HEK293T (cell line): Measurements from ENCODE around the gene ESCO1.
"Not testable (repeated sequence)": the region's sequence is repeated elsewhere in the genome, so short reads cannot be mapped to it uniquely, and the experiment has no call there.

Experiments used
- CTCF ChIA-PET: fragments of 350-600 bp; formaldehyde crosslinking; extraction: SDS; loops from one replicate; lab custom pipeline; 2021; ENCODE audit warnings: antibody characterized with exemption, inconsistent platforms; lab: Yijun Ruan, JAX
- POLR2A ChIA-PET: fragments of 350-600 bp; formaldehyde crosslinking; extraction: SDS; loops from one replicate; lab custom pipeline; 2020; ENCODE audit warnings: antibody characterized with exemption, inconsistent platforms; lab: Yijun Ruan, JAX
- DNase-seq: peaks from one replicate; pipeline ENCODE4 v3.0.0; 2012; ENCODE audit warnings: mixed read lengths; ENCODE audit errors: extremely low spot score
- ARNT ChIP-seq: fragments of 450-650 bp; IDR thresholded peaks from 2 replicates; pipeline ENCODE4 v1.6.1; 2017; ENCODE audit warnings: mild to moderate bottlenecking
- BHLHE40 ChIP-seq: fragments of 450-650 bp; IDR thresholded peaks from 2 replicates; pipeline ENCODE4 v1.6.1; 2016; ENCODE audit warnings: mild to moderate bottlenecking, moderate library complexity, borderline replicate concordance
- CTBP1 ChIP-seq: fragments of 450-650 bp; IDR thresholded peaks from 2 replicates; pipeline ENCODE4 v1.6.1; 2016; ENCODE audit warnings: borderline replicate concordance
- ELF4 ChIP-seq: fragments of 450-650 bp; IDR thresholded peaks from 2 replicates; pipeline ENCODE4 v1.6.1; 2017; ENCODE audit warnings: antibody characterized with exemption
- FOXA1 ChIP-seq: fragments of 450-650 bp; IDR thresholded peaks from 2 replicates; pipeline ENCODE4 v1.6.1; 2016; ENCODE audit warnings: mild to moderate bottlenecking
- FOXK2 ChIP-seq: fragments of 450-650 bp; IDR thresholded peaks from 2 replicates; pipeline ENCODE4 v1.6.1; 2016; ENCODE audit warnings: mild to moderate bottlenecking
- FOXM1 ChIP-seq: fragments of 450-650 bp; IDR thresholded peaks from 2 replicates; pipeline ENCODE4 v1.6.1; 2017; ENCODE audit warnings: mild to moderate bottlenecking, borderline replicate concordance
- HDGF ChIP-seq: fragments of 450-650 bp; IDR thresholded peaks from 2 replicates; pipeline ENCODE4 v1.6.1; 2017; ENCODE audit warnings: antibody characterized with exemption, borderline replicate concordance
- L3MBTL2 ChIP-seq: fragments of 450-650 bp; conservative IDR thresholded peaks from 2 replicates; pipeline ENCODE4 v1.6.1; 2016; ENCODE audit warnings: mild to moderate bottlenecking
- LEF1 ChIP-seq: fragments of 450-650 bp; IDR thresholded peaks from 2 replicates; pipeline ENCODE4 v1.6.1; 2017; ENCODE audit warnings: mild to moderate bottlenecking, borderline replicate concordance
- NFRKB ChIP-seq: fragments of 450-650 bp; IDR thresholded peaks from 2 replicates; pipeline ENCODE4 v1.6.1; 2016; ENCODE audit warnings: mild to moderate bottlenecking, moderate library complexity
- SP1 ChIP-seq: fragments of 450-650 bp; IDR thresholded peaks from 2 replicates; pipeline ENCODE4 v1.6.1; 2017
- SUZ12 ChIP-seq: fragments of 450-650 bp; IDR thresholded peaks from 2 replicates; pipeline ENCODE4 v1.6.1; 2016; ENCODE audit warnings: mild to moderate bottlenecking
- TARDBP ChIP-seq: fragments of 450-650 bp; IDR thresholded peaks from 2 replicates; pipeline ENCODE4 v1.6.1; 2016
- ZNF384 ChIP-seq: fragments of 450-650 bp; IDR thresholded peaks from 2 replicates; pipeline ENCODE4 v1.6.1; 2016
- TF ChIP-seq, protein P1 (sequence below): fragments of 450-650 bp; IDR thresholded peaks from 2 replicates; pipeline ENCODE4 v1.6.1; 2016

Gene ESCO1

DNA sequence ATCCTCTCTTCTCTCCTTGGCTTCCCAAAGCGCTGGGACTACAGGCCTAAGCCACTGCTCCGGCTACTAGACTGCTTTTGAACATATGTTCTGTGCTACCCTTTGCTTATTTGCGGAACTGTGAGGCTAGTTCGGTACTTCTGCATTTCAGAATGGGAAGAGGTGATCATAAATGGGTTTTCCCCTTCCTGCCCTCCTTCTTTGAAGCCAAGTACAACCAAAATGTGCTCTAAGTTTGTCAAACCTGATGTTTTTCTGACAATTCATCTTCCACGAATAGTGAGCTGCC is 1.7 kb upstream of the ESCO1 start:
- no peak for DNase-seq
- ChIA-PET CTCF (no interaction called here), POLR2A (interaction anchor here (1.1 to 4.3 kb wide), 2 partner anchors 10 to 138 kb away, joined by 3 to 30 read pairs; partner anchors contain the start of genes MIB1 and SNRPD1)
- TF ChIP-seq FOXK2 (no peak), FOXA1 (no peak), HDGF (no peak), SUZ12 (no peak), NFRKB (no peak), ZNF384 (no peak), L3MBTL2 (no peak), LEF1 (no peak), ELF4 (no peak), ARNT (no peak), FOXM1 (no peak), SP1 (no peak), TARDBP (no peak), CTBP1 (no peak), BHLHE40 (no peak)
- TF ChIP-seq, protein P1, sequence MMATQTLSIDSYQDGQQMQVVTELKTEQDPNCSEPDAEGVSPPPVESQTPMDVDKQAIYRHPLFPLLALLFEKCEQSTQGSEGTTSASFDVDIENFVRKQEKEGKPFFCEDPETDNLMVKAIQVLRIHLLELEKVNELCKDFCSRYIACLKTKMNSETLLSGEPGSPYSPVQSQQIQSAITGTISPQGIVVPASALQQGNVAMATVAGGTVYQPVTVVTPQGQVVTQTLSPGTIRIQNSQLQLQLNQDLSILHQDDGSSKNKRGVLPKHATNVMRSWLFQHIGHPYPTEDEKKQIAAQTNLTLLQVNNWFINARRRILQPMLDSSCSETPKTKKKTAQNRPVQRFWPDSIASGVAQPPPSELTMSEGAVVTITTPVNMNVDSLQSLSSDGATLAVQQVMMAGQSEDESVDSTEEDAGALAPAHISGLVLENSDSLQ, result no peak

DNA sequence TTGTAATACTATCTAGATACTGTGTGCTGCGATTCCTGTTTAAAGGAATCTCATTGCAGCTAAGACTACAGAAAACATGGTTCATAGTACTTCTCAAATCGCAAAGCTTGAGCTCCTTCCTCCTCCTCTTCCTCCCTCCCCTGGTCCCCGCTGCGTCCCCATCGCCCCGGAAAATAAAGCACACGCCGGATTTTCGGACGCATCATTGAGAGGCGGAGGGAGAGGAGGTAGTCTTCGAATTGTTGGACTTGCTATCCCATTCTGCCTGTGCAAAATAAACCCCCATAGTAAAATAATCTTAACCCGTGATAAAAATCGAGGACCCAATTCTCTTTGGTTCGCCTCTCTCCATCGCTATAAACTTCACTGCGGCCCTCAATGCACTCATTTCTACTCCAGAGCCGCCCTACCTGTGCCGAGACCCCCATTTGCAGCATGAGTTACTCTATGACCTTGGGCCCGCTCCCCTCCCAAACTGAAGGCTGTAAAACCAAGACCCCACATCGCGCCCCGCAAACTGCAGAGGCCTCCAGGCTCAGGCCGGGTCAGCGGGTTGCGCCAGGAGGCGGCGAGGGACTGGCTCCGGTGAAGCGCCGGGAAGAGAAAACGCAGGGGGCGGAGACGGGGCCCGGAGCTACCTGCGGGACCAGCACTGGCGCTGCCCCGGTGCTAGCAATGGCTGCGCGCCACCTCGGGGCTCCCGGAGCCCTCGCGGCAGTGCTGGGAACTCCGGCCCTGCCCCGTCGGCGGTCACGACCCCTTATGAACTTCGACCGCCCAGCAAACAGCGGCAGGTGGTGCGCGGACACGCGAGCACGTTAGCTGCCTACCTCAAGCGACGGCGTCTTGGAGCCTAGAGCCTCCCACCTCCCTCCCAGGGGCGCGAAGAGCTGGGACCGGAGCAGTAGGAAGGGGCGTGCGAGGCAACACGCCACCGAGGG is 649 bp downstream of the ESCO1 start:
- DNase-seq, result peak; percentile 61
- ChIA-PET CTCF (interaction anchor here (0.6 to 3.0 kb wide), 20 partner anchors 11 to 492 kb away, joined by 3 to 48 read pairs (median 4); partner anchors contain the start of gene SNRPD1), POLR2A (interaction anchor here (0.5 to 4.3 kb wide), 25 partner anchors 10 to 488 kb away, joined by 3 to 58 read pairs (median 4); partner anchors contain the start of genes ABHD3, MIB1, ROCK1 and SNRPD1)
- TF ChIP-seq ELF4 (no peak), CTBP1 (no peak), FOXA1 (no peak), ZNF384 (no peak), L3MBTL2 (no peak), LEF1 (no peak), FOXK2 (no peak), TARDBP (no peak), ARNT (no peak)
- TF ChIP-seq, protein P1, result no peak

DNA sequence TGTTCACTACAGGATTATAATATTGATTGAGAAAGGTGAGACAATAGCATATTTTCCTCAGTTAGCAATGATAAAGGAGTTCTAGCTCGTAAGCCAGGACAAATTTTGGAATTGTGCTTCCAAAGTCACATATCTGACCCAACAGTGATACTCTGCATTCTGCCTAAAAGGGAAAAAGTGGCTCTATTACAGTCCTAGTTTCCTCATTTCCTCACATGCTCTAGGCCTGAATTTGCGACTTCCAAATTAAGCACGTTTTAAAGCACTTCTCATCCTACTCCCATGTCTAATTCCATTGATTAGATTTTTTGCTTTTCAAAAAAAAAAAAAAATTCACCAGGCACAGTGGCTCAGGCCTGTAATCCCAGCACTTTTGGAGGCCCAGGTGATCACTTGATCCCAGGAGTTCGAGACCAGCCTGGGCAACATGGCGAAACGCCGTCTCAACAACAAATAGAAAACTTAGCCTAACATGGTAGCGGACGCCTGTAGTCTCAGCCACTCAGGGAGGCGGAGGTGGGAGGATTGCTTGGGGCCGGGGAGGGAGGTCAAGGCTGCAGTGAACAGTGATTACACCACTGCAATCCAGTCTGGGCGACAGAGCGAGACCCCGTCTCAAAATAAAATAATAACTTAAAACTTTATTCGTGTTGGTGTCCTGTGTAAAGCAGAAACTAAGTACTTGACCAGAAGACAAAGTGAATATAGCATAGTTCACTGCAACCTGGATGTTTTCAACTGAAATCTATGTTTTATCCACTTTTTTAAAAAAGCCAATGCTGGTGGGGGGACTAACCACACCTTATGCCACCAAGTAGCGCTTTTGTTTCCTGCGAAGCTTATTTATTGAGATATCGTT is 1.5 kb downstream of the ESCO1 start:
- CTCF ChIA-PET, result interaction anchor here (0.6 to 3.0 kb wide), 2 partner anchors 12 to 285 kb away, joined by 6 to 48 read pairs; partner anchors contain the start of gene SNRPD1
- peak; percentile 59; the same call in 1 of the 2 replicates for TF ChIP-seq ZNF384
- no peak for TF ChIP-seq HDGF
- no peak for TF ChIP-seq SUZ12
- peak; percentile 21 for DNase-seq
- POLR2A ChIA-PET, result interaction anchor here (0.9 to 4.3 kb wide), 5 partner anchors 9 to 149 kb away, joined by 3 to 58 read pairs (median 9); partner anchors contain the start of genes MIB1 and SNRPD1

DNA sequence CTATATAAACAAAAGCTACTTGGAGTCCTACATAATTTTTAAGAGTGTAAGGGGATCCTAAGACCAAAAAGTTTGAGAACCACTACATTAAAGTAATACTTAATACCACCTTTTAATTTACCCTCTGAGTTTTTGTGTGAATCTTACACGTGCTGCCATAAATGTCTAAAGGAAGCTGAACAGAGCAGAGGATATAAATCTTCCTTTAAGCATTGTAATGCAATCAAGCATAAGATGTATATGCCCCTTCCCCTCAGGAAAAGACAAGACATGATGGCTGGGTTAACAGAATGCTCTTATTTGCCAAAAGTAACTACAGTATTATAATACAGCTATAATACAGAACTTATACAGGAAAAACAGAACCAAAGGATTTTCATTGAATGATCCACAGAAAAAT is 2.9 kb downstream of the ESCO1 start:
- POLR2A ChIA-PET, result interaction anchor here (0.8 to 1.1 kb wide), 3 partner anchors 15 to 143 kb away, joined by 3 to 8 read pairs (median 4); partner anchors contain the start of gene MIB1
- TF ChIP-seq, protein P1, result peak; percentile 78
- TF ChIP-seq HDGF, result no peak
- no peak for DNase-seq
- CTCF ChIA-PET, result interaction anchor here (0.6 to 1.4 kb wide), 3 partner anchors 9 to 49 kb away, joined by 3 read pairs; no protein-coding TSS in a partner anchor

DNA sequence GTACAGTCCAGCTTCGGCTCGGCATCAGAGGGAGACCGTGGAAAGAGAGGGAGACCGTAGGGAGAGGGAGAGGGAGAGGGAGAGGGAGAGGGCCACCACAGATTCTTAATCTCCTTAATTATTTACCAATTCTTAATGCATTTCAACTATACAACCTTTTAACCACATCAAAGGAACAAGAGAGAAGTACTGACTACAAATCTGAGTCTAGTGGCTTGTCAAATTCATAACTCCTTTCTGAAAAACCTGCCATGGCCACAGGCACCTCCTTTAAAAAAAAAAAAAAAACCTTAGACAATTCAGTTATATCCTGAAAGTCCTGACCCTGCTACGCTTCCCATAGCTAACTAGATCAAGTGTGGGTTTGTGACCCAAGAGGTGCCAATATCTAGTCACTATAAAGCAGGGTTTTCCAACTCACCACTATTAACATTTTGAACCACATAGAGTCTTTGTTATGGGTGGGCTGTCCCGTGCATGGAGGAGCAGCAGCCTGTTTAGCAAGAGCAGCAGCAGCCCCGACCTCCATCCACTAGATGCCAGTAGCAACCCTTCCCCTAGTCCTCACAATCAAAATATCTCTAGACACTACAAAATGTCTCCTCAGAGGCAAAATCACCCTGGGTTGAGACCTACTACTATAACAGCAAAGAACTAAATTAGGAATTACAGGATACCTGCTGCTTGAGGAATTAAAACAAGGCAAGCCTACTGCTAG is 6.8 kb downstream of the ESCO1 start:
- ChIA-PET CTCF (interaction anchor here (0.6 kb wide), 1 partner anchor 105 kb away, joined by 3 read pairs; no protein-coding TSS in a partner anchor), POLR2A (no interaction called here)
- DNase-seq, result peak; percentile 33
- TF ChIP-seq HDGF (no peak), ARNT (no peak), CTBP1 (no peak), ZNF384 (no peak), LEF1 (no peak), FOXM1 (no peak), FOXK2 (no peak), SUZ12 (no peak), FOXA1 (no peak), ELF4 (no peak), NFRKB (no peak), BHLHE40 (no peak), SP1 (no peak), TARDBP (no peak), L3MBTL2 (no peak)
- TF ChIP-seq, protein P1, result no peak

DNA sequence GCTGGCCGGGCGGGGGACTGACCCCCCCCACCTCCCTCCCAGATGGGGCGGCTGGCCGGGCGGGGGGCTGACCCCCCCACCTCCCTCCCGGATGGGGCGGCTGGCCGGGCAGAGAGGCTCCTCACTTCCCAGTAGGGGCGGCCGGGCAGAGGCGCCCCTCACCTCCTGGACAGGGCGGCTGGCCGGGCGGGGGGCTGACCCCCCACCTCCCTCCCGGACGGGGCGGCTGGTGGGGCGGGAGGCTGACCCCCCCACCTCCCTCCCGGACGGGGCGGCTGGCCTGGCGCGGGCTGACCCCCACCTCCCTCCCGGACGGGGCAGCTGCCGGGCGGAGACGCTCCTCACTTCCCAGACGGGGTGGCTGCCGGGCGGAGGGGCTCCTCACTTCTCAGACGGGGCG is 8.1 kb downstream of the ESCO1 start:
- CTCF ChIA-PET, DNase-seq, POLR2A ChIA-PET: not testable (repeated sequence)
